Activated CD8-positive, alpha-beta memory T cell treated with anti-CD3 and anti-CD28 coated beads for 1 hour (primary cell): ENCODE measurements around the gene SLC25A26.

Experiments used
- DNase-seq, 2 donors: peaks; one replicate each; pipeline ENCODE4 v3.0.0-alpha.2; 2020; ENCODE audit warnings: low read depth in 1 of 2; ENCODE audit errors: extremely low read depth in 1 of 2

Gene SLC25A26

GRCh38 chr3:66314455-66314854, 93.7 kb downstream of the SLC25A26 start:
- no peak for DNase-seq

DNA sequence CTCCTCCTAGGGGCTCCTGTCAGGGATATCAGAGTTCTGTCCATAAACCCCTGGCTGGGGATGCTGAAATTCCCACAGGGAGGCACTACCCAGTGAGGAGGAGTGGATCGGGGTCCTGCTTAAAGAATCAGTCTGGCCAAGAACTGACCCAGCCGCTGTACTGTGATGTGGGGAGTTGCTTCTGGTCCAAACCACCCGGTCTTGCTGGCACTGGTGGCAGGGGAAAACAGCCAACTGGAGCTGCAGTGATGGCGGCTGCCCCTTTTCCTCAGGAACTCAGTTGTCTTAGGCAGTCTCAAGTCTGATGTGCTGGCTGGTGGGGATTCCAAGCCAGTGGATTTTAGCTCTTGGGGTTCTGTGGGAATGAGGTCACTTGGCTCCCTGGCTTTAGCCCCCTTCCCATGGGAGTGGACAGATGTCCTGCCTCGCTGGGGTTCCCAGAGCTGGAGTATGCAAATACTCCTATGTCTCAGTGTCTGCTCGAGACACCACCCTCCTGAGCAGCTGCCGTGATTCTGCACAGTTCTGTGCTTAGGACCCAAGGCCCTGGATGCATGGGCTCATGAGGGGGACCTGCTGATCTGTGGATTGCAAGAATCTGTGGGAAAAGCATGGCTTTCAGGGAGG, 97.1 kb downstream of the SLC25A26 start:
- no peak for DNase-seq

DNA sequence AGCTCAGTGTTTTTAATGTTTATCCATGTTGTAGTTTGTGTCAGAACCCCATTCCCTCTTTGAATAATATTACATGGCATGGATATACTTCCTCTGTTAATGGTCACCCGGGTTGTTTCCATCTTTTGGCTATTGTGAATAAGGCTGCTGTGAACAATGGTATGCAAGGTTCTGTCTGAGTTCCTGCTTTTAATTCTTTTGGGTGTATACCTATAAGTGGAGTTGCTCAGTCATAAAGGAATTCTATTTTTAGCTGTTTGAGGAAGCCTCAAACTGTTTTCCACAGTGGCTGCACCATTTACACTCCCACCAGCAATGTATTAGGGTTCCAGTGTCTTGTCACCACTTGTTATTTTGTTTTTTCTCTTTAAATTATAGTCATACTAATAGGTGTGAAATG, 99.6 kb downstream of the SLC25A26 start:
- DNase-seq: no peak

- DNase-seq: no peak
Observed at GRCh38 chr3:66322436-66322835, 101.6 kb downstream of the SLC25A26 start.

GRCh38 chr3:66326340-66326739, 105.5 kb downstream of the SLC25A26 start:
- DNase-seq: no peak

GRCh38 chr3:66335671-66336070, 114.9 kb downstream of the SLC25A26 start:
- DNase-seq: no peak

DNA sequence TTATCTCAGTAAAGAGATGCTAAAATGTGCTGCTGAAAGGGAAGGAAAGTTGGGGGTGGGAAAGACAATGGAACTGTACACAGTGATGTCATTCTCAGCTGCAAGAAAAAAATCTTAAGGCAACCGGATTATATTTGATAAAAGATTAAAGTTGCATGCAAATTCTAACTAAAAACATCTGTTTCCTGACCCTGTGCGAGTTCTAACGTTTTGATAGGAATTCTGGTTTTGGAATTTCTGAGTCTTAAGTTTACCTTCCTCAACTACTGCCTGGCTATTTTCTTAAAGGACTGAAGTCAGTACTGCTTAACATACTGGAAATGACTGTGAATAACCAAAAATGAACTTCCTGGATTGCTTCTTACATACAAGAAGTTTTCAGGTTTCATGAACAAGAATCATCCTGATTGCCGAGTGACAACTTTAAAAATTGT, 115.5 kb downstream of the SLC25A26 start:
- no peak for DNase-seq

DNA sequence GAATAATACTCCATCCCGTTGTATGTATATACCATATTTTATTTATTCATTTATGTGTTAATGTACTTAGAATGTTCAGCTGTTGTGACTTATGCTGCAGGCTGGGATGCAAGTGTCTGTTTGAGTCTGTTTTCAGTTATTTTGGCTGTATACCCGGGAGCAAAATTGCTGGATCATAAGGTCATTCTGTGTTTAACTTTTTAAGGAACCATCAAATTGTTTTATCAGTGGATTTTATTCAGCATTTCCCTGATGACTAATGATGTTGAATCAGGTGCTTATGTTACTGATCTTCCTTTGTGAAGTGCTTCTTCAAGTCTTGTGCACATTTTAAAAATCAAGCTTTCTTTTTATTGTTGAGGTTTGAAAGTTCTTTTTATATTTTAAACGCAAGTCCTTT, 118.1 kb downstream of the SLC25A26 start:
- DNase-seq: no peak

GRCh38 chr3:66342717-66343356, 122.0 kb downstream of the SLC25A26 start:
- DNase-seq: no peak

GRCh38 chr3:66344391-66344811, 123.6 kb downstream of the SLC25A26 start:
- no peak for DNase-seq

DNA sequence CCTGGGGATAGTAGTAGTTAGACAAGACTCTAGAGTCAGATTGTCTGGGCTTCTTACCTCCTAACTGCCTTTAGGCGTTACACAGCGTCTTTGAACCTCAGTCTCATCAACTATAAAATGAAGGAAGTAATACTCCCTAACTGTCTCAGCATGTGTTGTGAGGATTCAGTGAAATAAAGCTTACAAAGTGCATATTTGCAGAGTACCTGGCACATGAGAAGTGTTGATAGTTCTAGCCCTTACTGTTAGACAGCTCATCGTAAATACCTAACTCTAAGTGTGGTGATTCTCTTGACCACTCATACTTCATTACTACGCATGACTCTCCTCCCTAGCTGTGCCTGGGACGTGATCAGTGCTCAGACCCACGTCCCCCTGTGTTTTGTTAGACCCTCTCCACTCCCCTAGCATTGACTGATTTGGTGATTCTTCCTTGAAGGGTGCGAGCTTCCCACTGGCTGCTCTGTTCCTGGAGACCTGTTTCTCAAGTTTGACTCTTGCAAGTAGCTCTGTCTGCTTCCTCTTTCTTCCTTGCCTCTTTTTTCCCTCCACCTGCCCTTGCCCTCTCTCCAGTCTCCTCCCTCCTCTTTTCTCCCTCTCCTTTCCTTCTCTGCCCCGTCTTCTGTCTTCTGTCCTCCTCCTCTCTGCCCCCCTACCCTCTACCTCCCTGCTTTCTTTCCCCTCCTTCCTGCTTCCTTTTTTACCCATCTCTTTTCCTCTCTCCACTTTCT, 124.2 kb downstream of the SLC25A26 start:
- no peak for DNase-seq

GRCh38 chr3:66348704-66349103, 127.9 kb downstream of the SLC25A26 start:
- DNase-seq: no peak

DNA sequence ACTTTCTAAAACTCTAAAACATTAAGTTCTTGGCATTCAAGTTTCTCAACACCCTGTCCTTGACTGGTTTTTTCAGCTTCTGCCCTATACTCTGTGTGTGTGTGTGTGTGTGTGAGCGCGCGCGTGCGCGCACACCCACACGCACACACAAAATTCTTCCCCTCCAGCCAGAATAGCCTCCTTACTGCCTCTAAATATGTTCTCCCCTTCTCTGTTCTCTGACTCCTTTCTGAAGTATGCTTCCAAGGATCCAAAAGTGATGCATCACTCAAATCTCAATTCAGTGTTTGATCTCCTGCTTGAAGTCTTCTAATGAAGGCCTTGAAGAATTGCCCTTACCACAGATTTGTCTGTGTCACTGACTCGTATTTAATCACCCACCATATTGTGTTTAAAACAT, 129.8 kb downstream of the SLC25A26 start:
- no peak for DNase-seq

- DNase-seq: no peak
Observed at GRCh38 chr3:66353039-66353438, 132.2 kb downstream of the SLC25A26 start.

- no peak for DNase-seq
Observed at GRCh38 chr3:66353530-66353929, 132.7 kb downstream of the SLC25A26 start.

DNA sequence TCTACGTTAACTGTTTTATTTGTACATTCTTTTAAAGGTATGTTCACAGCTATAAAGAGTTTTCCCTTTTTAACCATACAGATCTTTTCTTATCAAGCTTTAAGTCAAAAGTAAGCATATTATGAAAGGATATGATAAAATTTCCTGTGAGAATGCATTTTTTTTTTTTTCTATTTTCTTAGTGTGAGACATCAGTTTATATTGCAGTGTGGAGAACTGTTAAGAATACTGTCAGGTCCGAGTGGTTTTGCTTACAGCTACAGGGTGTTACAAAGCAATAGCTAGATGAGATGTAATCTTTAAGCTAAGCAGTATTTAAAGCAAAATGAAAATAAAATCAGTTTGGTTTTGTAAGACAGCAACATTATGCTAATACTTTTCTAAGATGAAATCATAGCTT, 133.2 kb downstream of the SLC25A26 start:
- DNase-seq: no peak

GRCh38 chr3:66355394-66355793, 134.6 kb downstream of the SLC25A26 start:
- DNase-seq: no peak

- DNase-seq: no peak
Observed at GRCh38 chr3:66355997-66356396, 135.2 kb downstream of the SLC25A26 start.

DNA sequence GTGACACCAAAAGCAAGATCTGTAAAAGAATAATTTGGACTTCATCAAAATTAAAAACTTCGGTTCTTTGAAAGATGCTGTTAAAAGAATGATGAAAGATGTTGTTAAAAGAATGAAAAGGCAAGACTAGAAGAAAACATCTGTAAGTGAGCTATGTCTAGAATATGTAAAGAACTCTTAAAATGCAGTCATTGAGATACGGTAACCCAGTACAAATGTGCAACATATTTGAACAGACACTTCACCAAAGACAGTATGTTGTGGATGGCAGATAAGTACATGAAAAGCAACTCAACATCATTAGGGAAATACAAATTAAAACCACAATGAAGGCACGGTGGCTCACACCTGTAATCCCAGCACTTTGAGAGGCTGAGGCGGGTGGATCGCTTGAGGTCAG, 140.6 kb downstream of the SLC25A26 start:
- no peak for DNase-seq

DNA sequence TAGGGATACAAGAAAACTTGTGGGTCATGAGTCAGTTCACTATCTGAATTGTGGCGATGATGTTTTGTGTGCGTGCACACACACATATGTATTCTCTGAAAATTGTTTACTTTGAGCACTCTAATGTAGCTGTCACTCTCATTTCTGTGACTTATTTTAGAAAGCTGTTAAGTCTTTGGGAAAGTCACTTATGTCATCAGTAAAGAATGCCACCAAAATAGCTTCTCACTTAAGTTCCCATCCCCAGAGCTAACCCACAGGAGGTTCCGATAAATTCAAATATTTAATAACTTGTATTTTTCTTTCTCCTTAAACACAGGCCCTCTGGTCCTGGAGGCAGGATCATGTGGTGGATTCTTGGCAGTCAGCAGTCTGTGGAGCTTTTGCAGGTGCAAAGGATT, 141.7 kb downstream of the SLC25A26 start:
- no peak for DNase-seq

DNA sequence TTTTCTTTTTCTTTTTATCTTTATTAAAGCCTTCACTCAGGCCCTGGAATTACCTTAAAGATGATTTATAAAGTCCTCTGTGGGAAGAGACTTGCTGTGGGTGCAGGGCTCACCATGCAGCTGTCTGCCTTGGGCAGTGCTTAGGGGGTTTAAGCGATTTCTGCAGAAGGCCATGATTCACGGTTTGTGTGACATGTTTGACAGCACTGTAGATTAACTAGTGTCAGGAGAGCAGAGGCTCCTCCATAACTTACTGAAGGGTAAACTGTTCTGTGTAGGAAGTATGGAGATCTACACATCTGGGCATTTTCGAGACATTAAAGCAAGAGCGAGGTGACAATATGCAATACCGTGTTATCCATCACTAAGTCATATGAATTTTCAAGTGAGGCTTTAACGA, 142.3 kb downstream of the SLC25A26 start:
- DNase-seq: no peak

- DNase-seq: no peak
Observed at GRCh38 chr3:66365080-66365479, 144.3 kb downstream of the SLC25A26 start.
